ENCODE results near the gene PLEKHG5. TPM values are rescaled to one million over a fixed set of nuclear protein-coding genes. Genes with fewer than 3 reads are reported as not detected.
"Not testable (repeated sequence)": the region's sequence is repeated elsewhere in the genome, so short reads cannot be mapped to it uniquely, and the experiment has no call there.

PLEKHG5 gene
- total RNA-seq, 2 donors from 2014 or later = 7.0 to 7.9 TPM

GRCh38 chr1:6495041-6495441, 3.6 kb upstream of the PLEKHG5 start:
- no peak for TF ChIP-seq CTCF (IDR thresholded peaks at IDR 0.05)
- no peaks in the 10 kb centered on the region for H3K9me3 ChIP-seq
- peaks cover 0 to 78% of the 10 kb centered on the region in 2 donors for H3K4me1 ChIP-seq
- no peak overlapping the region for H3K4me3 ChIP-seq
- no peaks in the 10 kb centered on the region for H3K36me3 ChIP-seq
- DNase-seq (ENCODE audit: low spot score) = no peak
- peak overlapping the region in 1 of 2 donors; percentile 16 for H3K27ac ChIP-seq
- H3K27me3 ChIP-seq = no peaks in the 10 kb centered on the region

- H3K27me3 ChIP-seq = no peaks in the 10 kb centered on the region
- H3K4me1 ChIP-seq = peaks cover 0 to 79% of the 10 kb centered on the region in 2 donors
- no peak for TF ChIP-seq CTCF (IDR thresholded peaks at IDR 0.05)
- no peaks in the 10 kb centered on the region for H3K9me3 ChIP-seq
- no peaks in the 10 kb centered on the region for H3K36me3 ChIP-seq
- H3K27ac ChIP-seq = peak overlapping the region in 1 of 2 donors; percentile 16
- no peak for DNase-seq (ENCODE audit: low spot score)
- no peak overlapping the region for H3K4me3 ChIP-seq
Observed at GRCh38 chr1:6494627-6495026, 3.2 kb upstream of the PLEKHG5 start.

- H3K9me3 ChIP-seq; H3K27ac ChIP-seq; H3K27me3 ChIP-seq; DNase-seq (ENCODE audit: low spot score); H3K36me3 ChIP-seq; H3K4me3 ChIP-seq: not testable (repeated sequence)
- H3K4me1 ChIP-seq = peaks cover 0 to 79% of the 10 kb centered on the region in 2 donors
Observed at GRCh38 chr1:6493834-6494223, 2.4 kb upstream of the PLEKHG5 start.

GRCh38 chr1:6491966-6492365, 499 bp upstream of the PLEKHG5 start:
- Histone ChIP-seq H3K4me3 (no peak overlapping the region), H3K9me3 (no peaks in the 10 kb centered on the region), H3K36me3 (no peaks in the 10 kb centered on the region), H3K27me3 (no peaks in the 10 kb centered on the region), H3K4me1 (peaks cover 0 to 66% of the 10 kb centered on the region in 2 donors), H3K27ac (peak overlapping the region; percentile 16 to 71)
- no peak for DNase-seq (ENCODE audit: low spot score)
- TF ChIP-seq CTCF (IDR thresholded peaks at IDR 0.05) = no peak

GRCh38 chr1:6491081-6491449, 402 bp downstream of the PLEKHG5 start:
- Histone ChIP-seq H3K9me3 (no peaks in the 10 kb centered on the region), H3K4me3 (peak overlapping the region; percentile 63 to 66), H3K4me1 (peaks cover 0 to 65% of the 10 kb centered on the region in 2 donors), H3K27ac (peak overlapping the region; percentile 71 to 77), H3K36me3 (no peaks in the 10 kb centered on the region), H3K27me3 (no peaks in the 10 kb centered on the region)
- no peak for TF ChIP-seq CTCF (IDR thresholded peaks at IDR 0.05)
- no peak for DNase-seq (ENCODE audit: low spot score)

GRCh38 chr1:6490181-6491080, 1.0 kb downstream of the PLEKHG5 start:
- peak overlapping the region; percentile 63 to 66 for H3K4me3 ChIP-seq
- DNase-seq (ENCODE audit: low spot score) = no peak
- H3K9me3 ChIP-seq = no peaks in the 10 kb centered on the region
- peak in 1 of 2 donors; percentile 45 for TF ChIP-seq CTCF (IDR thresholded peaks at IDR 0.05)
- no peaks in the 10 kb centered on the region for H3K36me3 ChIP-seq
- H3K27ac ChIP-seq = peak overlapping the region; percentile 71 to 77
- no peaks in the 10 kb centered on the region for H3K27me3 ChIP-seq
- peaks cover 0 to 65% of the 10 kb centered on the region in 2 donors for H3K4me1 ChIP-seq
